ENCODE data around the gene OPCML. TPM values are rescaled to one million over a fixed set of nuclear protein-coding genes. Genes with fewer than 3 reads are reported as not detected.

OPCML gene
- total and polyA plus RNA-seq, 2 of the 13 experiments (the other 11 are each of a cell fraction or from before 2014, with no cell fraction given) = not detected

GRCh38 chr11:132646890-132647289, 885.4 kb downstream of the OPCML start:
- Histone ChIP-seq H3K4me2 (ENCODE audit: low read depth, low read length) (no peak overlapping the region), H3K27me3 (ENCODE audit: control insufficient read depth in 1 of 2, insufficient read depth in 2 of 2, low read length in 2 of 2) (no peaks in the 10 kb centered on the region; a peak in 1 of 5 replicates), H3K27ac (ENCODE audit: extremely low read length, insufficient read depth, low read length) (no peak overlapping the region), H3K79me2 (ENCODE audit: insufficient read depth, low read length) (no peaks in the 10 kb centered on the region), H3K4me3 (replicated peaks in 1 of 3; ENCODE audit: insufficient read depth in 1 of 3, low read depth in 2 of 3, low read length in 3 of 3) (no peak overlapping the region), H2AFZ (ENCODE audit: low read length) (no peak overlapping the region), H3K9ac (ENCODE audit: insufficient read depth, low read depth, low read length) (no peak overlapping the region), H3K36me3 (replicated peaks in 1 of 2; ENCODE audit: control insufficient read depth in 1 of 2, insufficient read depth in 2 of 2, low read length in 2 of 2) (no peaks in the 10 kb centered on the region), H3K9me3 (ENCODE audit: low read length) (peaks cover 28% of the 10 kb centered on the region), H3K4me1 (ENCODE audit: insufficient read depth, low read length) (no peaks in the 10 kb centered on the region), H4K20me1 (ENCODE audit: insufficient read depth, low read length) (no peaks in the 10 kb centered on the region)
- no TSS peak for BruUV-seq (replicated peaks)
- in situ Hi-C loops (cut with HindIII; ENCODE audit: extremely low pct_ligation_motif_present, low pct_unique_long_range_greater_than_20kb) (no loop called here), intact Hi-C loops (cut with micrococcal nuclease; ENCODE audit: unreplicated experiment) (no loop called here)
- POLR2A ChIA-PET = no interaction called here
- WGBS (ENCODE audit: low lambda C conversion rate) = 0% methylated on average over 2 of the region's 2 CpGs
- ATAC-seq (no peak), FAIRE-seq (no peak), DNase-seq (ENCODE audit: low spot score) (no peak)
- CTCF ChIA-PET (ENCODE audit: low intra/inter-chr PET ratio, low total read pairs) = no interaction called here
- TF ChIP-seq TRAFD1 (CRISPR knock-in tag; IDR thresholded peaks at IDR 0.05; ENCODE audit: borderline replicate concordance) = no peak
- TF ChIP-seq ATF2 (CRISPR knock-in tag; IDR thresholded peaks at IDR 0.05) = no peak
- TF ChIP-seq SIN3B (IDR thresholded peaks at IDR 0.05; ENCODE audit: low read length) = no peak
- TF ChIP-seq ARID4A (CRISPR knock-in tag; IDR thresholded peaks at IDR 0.05; ENCODE audit: borderline replicate concordance) = no peak
- no peak for TF ChIP-seq ZNF512B (CRISPR knock-in tag; IDR thresholded peaks at IDR 0.05; ENCODE audit: borderline replicate concordance)
- no peak for TF ChIP-seq ZNF232 (CRISPR knock-in tag; IDR thresholded peaks at IDR 0.05; ENCODE audit: borderline replicate concordance)
- no peak for TF ChIP-seq ZNF772 (CRISPR knock-in tag; IDR thresholded peaks at IDR 0.05)
- no peak for TF ChIP-seq ZNF773 (CRISPR knock-in tag; IDR thresholded peaks at IDR 0.05; ENCODE audit: borderline replicate concordance)
- TF ChIP-seq SMYD3 (CRISPR knock-in tag; IDR thresholded peaks at IDR 0.05) = no peak
- TF ChIP-seq ZNF235 (CRISPR knock-in tag; IDR thresholded peaks at IDR 0.05; ENCODE audit: borderline replicate concordance) = no peak
- TF ChIP-seq ATF7-NPFF (CRISPR knock-in tag; IDR thresholded peaks at IDR 0.05; ENCODE audit: low read depth) = no peak
- TF ChIP-seq ZNF580 (CRISPR knock-in tag; IDR thresholded peaks at IDR 0.05; ENCODE audit: borderline replicate concordance, low read depth) = no peak
- no peak for TF ChIP-seq PHF5A (CRISPR knock-in tag; IDR thresholded peaks at IDR 0.05; ENCODE audit: low read depth, unreplicated experiment)

Data from HepG2 (cell line).